Subcutaneous adipose tissue (tissue), 4 donors: ENCODE results near the gene CD69. TPM values are rescaled to one million over a fixed set of nuclear protein-coding genes. Genes with fewer than 3 reads are reported as not detected.

Experiments used
- total RNA-seq, 4 donors: library from RNA; depleted of rRNA; stranded (reverse); fragments of >200 nt; gene quantifications; one replicate each; pipeline ENCODE4 v1.1.0, GENCODE V29; 2016
- TF ChIP-seq, protein P1 (sequence below): fragments of 450-650 bp; IDR thresholded peaks from one replicate; pipeline ENCODE4 v1.5.1; 2016; ENCODE audit warnings: low read depth, mild to moderate bottlenecking, control low read depth, antibody characterized with exemption, moderate library complexity

Gene CD69
- total RNA-seq, 4 donors from 2014 or later = 5.4 to 14.8 (median 8.4) TPM; not detected in 1

GRCh38 chr12:9725213-9725870 lies 35.4 kb downstream of the CD69 start:
- TF ChIP-seq, protein P1, sequence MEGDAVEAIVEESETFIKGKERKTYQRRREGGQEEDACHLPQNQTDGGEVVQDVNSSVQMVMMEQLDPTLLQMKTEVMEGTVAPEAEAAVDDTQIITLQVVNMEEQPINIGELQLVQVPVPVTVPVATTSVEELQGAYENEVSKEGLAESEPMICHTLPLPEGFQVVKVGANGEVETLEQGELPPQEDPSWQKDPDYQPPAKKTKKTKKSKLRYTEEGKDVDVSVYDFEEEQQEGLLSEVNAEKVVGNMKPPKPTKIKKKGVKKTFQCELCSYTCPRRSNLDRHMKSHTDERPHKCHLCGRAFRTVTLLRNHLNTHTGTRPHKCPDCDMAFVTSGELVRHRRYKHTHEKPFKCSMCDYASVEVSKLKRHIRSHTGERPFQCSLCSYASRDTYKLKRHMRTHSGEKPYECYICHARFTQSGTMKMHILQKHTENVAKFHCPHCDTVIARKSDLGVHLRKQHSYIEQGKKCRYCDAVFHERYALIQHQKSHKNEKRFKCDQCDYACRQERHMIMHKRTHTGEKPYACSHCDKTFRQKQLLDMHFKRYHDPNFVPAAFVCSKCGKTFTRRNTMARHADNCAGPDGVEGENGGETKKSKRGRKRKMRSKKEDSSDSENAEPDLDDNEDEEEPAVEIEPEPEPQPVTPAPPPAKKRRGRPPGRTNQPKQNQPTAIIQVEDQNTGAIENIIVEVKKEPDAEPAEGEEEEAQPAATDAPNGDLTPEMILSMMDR = no peak

- TF ChIP-seq, protein P1 = no peak
Measured at GRCh38 chr12:9724023-9724422, 36.7 kb downstream of the CD69 start.

DNA sequence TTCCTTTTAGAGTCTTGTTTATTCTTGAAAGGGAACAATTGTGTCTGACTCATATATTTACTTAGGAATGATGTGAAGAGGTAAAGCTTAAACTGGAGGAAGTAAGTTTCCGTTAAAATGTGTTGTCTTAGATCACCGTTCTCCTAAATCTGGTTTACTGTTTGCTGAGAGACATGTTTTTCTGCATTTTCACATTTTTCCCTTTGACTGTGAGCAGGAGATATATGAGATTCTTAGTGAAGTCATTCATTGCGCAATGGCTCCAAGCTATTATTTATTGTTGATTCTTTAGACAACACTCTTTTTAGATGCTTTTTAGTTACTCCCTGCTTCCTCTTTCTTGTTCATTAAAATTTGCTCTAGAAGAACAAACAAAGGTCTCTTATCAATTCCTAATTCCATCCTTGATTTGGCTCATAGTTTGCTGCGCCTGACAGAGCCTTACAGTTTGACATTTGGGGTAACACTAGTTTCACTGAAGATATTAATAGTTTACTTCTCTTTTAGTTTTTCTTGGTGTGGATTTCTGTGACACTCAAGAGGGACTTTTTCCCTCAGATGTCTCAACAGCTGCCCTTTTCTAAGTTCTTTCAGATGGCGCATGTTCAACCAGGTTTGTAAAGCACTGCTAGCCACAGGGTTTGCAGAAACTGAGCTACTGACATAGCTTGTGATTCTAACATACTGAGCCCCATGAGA lies 39.2 kb downstream of the CD69 start:
- TF ChIP-seq, protein P1 = no peak

GRCh38 chr12:9719790-9720189 lies 40.9 kb downstream of the CD69 start:
- TF ChIP-seq, protein P1 = no peak

GRCh38 chr12:9718968-9719367 lies 41.7 kb downstream of the CD69 start:
- TF ChIP-seq, protein P1 = no peak

DNA sequence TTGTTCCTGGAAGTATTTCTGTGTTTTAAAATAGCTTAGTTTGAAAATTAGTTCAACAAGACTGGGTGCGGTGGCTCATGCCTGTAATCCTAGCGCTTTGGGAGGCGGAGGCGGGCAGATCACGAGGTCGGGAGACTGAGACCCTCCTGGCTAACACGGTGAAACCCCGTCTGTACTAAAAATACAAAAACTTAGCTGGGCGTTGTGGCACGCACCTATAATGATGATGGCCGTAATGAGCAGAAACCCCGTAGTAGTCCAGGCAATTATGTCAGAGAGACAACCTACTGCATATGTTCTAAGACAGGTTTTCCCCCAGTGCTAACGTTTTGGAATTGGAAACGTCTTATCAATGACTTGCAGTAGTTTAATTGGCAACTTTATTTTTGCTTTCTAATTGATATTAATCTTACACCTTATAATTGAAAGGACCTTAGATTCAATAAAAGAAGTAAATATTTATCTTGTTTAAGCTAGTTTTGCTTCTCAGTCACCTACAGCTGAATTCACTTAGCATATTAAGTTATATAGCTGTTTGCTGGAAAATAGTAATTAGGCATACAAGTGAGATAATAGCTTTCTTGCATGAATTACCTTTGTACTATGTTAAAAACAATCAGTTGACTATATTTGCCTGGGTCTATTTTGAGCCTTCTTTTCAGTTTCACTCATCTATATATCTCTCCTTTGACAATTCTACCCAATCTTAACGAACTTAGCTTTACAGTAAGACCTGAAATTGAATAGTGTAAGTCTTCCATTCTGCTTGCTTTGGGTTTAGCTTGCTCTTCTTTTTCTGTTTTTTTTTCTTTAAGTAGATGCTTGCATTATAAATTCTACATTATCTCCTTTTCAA lies 43.4 kb downstream of the CD69 start:
- TF ChIP-seq, protein P1 = no peak

DNA sequence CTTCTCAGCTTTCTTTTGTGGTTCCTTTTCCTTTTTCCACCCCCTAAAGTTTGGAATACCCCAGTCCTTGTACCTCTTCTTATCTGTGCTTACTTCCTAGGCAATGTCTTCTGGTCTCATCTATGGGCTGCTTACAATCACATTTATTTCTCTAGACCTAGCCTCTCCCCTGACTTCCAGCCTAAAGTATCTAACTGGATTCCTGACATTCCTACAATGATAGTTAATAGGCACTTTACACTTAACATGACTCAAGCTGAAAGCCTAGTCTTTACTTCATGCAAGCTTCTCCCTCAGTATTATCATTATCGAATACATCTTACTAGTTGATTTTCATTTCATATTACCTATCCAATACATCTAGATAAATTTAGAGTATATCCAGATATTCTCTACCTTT lies 49.0 kb downstream of the CD69 start:
- TF ChIP-seq, protein P1 = no peak
